ENCODE data around the gene EFS.

The EFS gene

DNA sequence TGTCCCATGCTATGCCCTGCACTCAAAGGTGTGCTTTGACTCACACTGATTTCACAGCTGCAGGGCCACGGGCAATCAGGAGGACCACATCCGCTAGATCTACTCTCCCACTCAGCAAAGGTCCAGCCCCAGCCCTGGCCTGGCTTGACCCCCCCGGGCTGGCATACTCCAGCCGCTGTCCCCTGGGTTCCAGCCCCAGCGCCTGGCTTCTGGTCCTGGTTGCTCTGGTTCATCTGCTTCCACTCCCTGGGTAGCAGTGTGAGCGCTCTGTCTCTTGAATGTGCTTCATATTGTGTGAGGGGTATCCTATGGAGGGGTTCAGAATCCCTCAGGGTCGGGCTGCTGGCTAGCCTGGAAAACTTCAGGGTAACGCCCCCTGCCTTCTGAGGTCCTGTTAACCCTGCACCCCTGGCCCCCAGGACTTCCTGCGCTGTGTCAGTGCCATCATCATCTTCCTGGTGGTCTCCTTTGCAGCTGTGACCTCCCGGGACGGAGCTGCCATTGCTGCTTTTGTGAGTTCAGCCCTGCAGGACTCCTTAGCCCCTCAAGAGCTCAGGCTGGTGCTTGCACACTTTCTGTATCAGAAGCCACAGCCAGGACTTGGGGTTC, 13.7 kb upstream of the EFS start:
- DNase-seq, result no peak

GRCh38 chr14:23377573-23378563, 12.9 kb upstream of the EFS start:
- DNase-seq, result no peak

DNA sequence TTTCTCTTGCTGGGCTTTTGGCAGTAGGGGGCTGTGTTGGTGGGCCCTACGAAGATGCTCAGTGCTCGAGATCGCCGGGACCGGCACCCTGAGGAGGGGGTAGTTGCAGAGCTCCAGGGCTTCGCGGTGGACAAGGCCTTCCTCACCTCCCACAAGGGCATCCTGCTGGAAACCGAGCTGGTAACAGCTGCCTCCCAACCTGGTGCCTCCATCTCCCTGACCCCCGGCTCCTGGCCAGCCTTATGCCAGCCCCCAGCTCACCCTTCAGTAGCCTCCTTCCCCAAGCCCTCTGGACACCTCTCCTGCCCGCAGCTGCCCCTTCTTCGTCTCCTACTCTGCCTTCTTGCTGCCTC, 12.2 kb upstream of the EFS start:
- no peak for DNase-seq

DNA sequence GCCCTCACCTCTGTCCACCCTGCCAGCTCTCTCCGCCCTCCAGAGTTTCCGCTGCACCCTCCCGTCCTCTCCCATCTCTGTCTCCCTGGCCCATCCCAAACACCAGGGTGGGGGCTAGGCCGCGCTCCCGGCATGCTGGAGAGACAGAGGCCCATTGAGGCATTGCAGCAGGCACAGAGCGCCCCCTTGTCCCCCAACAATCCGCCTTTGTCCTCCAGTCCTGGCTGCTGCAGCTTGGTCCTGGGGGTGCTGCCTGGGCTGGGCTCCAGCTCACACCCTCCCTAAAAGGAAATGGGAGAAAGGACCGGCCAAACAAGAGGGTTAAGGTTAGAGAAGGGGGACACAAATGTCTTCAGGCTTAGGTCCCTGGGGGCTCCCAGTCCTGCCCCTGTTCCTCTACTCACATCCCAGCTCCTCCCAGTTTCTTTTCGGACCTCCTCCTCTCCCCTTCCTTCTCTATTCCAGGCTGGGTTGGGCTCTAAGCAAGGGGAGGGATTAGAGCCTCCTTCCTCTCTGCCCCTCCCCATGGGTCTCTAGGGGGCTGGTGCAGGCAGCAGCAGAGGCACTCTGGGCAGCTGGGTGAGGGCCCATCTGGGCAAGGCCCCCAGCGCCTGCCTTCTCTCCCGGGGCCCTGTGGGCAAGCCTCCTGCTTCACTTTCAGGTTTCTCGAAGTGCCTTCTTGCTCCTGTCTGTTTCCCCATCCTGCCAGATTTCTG, 11.7 kb upstream of the EFS start, which contains the start of gene CMTM5:
Gene CMTM5 (plus strand): TSS at position 565 of the 716 bp plus-strand sequence. CDS start 206 bp downstream, outside the sequence.
- no peak for DNase-seq

- no peak for DNase-seq
Observed at GRCh38 chr14:23375527-23376251, 10.7 kb upstream of the EFS start.

DNA sequence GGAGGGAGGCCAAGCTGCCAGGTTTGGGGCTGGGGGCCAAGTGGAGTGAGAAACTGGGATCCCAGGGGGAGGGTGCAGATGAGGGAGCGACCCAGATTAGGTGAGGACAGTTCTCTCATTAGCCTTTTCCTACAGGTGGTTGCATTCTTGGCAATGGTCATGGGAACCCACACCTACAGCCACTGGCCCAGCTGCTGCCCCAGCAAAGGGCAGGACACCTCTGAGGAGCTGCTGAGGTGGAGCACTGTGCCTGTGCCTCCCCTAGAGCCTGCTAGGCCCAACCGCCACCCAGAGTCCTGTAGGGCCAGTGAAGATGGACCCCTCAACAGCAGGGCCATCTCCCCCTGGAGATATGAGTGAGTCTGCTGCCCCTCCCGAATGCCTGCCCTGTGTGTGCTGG, 8.1 kb upstream of the EFS start:
- no peak for DNase-seq

- DNase-seq, result no peak
Observed at GRCh38 chr14:23372509-23372908, 7.5 kb upstream of the EFS start, which contains the start of gene IL25. Gene IL25, plus strand, starts transcription at chr14:23372809.

GRCh38 chr14:23371865-23372264, 6.9 kb upstream of the EFS start:
- no peak for DNase-seq

DNA sequence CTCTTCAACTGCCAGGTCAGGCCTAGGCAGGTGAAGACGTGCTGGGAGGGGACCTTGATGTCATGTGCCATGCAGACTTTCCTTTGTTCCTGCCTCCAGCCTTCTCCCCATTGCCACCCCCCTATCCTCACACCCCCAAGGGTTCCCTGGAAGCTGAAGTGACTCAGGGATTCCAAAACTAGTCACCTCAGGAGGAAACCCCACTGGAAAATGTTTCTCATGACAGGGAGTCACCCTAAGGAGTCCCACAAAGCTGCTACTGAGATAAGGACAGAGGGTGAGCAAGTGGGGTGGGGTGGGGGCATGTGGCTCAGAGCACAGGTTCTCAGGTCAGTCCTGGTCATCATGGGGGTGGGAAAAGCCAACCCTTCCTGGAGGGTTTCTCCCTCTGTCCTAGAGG, 5.2 kb upstream of the EFS start:
- DNase-seq, result no peak

GRCh38 chr14:23366426-23366921, 1.5 kb upstream of the EFS start:
- no peak for DNase-seq

DNA sequence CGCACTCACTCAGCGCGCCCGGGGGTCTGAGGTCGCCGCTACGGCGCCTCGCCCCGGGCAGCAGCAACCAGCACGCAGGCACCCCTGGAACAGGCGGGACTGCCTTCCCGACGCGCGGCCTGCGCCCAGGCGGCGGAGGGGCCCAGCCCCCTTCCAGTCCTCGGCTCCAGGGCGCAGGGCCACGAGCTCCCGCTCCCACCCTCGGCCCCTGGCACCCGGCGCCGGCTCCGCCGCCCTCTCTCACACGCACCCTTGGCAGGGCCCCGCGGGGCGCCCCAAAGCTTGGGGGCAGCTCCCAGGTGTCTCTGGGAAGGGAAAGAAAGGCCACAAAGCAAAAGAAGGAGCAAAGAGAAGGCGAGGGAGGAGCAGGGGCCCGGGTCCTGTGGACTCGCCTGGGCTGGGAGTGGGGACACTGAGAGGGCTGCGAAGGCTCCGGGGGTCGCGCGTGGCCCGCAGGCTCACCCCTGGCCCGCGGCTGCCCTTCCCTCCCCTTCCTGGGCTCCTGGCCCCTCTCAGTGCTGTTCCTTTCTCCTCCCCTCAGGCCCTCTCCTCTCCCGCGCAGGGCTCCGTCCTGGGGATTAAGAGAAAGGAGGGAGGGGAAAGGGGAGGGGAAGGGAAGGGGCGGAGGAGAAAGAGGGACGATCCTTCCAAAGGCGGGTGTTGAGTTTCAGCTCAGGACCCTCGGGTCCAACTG, 907 bp upstream of the EFS start:
- DNase-seq, result no peak

GRCh38 chr14:23364164-23365035, 572 bp downstream of the EFS start:
- DNase-seq, result no peak

DNA sequence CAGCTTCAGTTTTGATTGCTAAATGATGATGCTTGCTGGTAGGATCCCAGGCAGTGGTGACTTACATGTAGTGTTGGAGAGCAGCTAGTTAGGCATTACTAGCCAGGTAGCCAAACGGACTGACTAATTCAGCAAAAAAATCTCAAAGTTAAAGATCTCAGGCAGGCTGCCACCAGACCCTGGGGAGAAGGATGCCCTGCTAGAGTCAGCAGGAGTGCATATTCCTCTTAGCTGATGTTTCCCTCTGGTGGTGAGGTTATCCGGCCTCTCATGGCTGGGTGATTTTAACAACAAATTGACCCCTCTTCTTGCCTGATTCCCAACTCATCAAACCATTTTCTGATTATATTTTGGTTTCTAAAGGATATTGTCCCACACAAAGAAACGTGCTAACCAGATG, 2.8 kb downstream of the EFS start:
- no peak for DNase-seq

- no peak for DNase-seq
Observed at GRCh38 chr14:23361763-23362162, 3.2 kb downstream of the EFS start.

DNA sequence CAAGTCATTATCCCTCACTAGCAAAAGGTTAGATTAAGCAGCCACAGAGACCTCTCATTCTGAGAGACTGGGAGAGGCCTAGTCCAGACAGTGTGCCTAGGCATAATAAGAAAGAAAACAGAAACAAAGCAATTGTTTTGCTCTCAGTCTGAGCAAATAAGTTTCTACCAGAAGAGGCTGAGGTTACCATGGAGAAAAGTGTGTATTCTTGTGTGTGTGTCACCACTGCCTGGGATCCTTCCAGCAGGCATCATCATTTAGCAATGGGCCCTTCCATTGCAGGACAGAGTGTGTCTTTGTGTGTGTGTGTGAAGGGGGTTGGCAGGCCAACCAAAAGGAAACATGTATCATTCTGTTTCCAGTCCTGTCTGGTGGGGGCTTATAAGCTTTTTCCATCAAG, 3.7 kb downstream of the EFS start:
- no peak for DNase-seq

DNA sequence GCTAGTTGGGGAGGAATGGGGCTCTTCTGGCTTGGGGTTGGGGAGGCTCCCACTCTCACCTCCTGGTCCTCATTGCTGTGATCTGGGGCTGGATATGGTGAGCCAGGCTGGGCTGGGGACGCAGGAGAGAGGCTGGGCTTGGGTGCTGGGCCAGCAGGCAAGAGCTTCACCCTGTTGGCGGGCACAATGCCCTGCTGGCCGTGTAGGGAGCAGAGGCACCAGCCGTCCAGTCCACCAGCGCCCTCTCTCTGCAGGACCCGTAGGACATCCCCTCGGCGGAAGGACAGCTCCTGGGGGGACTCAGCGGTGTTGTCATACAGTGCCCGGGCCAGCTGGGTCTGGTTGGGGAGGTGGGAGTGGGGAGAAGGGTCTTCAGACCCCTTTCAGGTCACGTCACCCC, 4.5 kb downstream of the EFS start:
- no peak for DNase-seq

GRCh38 chr14:23359722-23360447, 5.1 kb downstream of the EFS start:
- no peak for DNase-seq

DNA sequence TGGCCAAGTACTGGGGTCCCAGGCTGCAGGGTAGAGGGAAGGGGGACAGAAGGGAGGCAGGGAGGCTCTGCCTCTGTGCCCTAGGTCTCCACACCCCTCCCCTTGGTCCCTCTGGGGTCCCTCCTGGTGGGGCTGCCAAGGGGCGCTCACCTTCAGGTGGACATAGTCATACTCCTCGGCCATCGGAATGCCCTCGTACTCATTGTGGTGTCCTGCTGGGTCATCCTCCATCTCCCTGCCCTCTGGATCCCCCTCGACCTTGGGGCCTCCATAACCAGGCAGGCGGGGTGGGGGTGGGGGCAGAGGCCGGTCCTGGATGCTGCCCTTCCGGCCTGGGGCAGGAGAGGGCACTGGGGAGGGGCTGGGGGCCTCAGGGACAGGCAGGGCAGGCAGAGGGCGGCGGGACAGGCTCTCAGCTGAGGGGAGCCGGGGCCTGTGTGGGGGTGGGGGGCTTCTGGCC, 5.8 kb downstream of the EFS start:
- DNase-seq, result no peak

GRCh38 chr14:23358553-23359166, 6.3 kb downstream of the EFS start:
- no peak for DNase-seq

DNA sequence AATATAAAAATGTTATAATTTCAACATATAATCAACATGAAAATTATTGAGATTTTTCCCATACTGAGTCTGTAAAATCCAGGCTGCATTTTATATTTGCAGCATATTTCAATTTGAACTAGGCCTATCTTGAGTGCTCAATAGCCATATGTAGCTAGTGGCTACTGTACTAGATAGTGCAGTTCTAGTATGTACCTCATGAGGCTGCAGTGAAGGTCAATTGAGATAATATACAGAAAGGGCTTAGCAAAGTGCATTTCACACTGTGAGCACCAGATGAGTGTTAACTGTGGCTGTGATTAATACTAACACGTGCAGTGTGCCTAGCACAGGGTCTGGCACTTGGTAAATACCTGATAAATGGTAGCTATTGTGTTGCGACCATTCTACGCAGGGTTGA, 6.9 kb downstream of the EFS start:
- DNase-seq, result no peak
